ENCODE measurements around the gene DDX41.

The DDX41 gene

GRCh38 chr5:177491429-177491945 is 25.3 kb downstream of the DDX41 start:
- no peak overlapping the region for H3K23ac ChIP-seq (ENCODE audit: low read length)
- peaks cover 11% of the 10 kb centered on the region for H3K4me1 ChIP-seq (ENCODE audit: control insufficient read depth, low read depth, low read length)
- H4K8ac ChIP-seq (ENCODE audit: low read depth, low read length), result no peak overlapping the region
- no peaks in the 10 kb centered on the region for H3K27me3 ChIP-seq (ENCODE audit: insufficient read depth, low read length, poor library complexity)
- peaks cover 2% of the 10 kb centered on the region for H3K79me2 ChIP-seq (ENCODE audit: control insufficient read depth, insufficient read depth, low read length)
- no peak overlapping the region for H2AK5ac ChIP-seq (ENCODE audit: low read length)
- no peak overlapping the region for H3K18ac ChIP-seq (ENCODE audit: low read length)
- H3K4ac ChIP-seq (ENCODE audit: low read depth, low read length), result no peak overlapping the region
- no peak overlapping the region for H2BK5ac ChIP-seq (ENCODE audit: low read length)
- no peak overlapping the region for H3K4me3 ChIP-seq (ENCODE audit: low read length)
- peak overlapping the region; percentile 2 for H3K27ac ChIP-seq (ENCODE audit: low read depth, low read length)
- H2BK120ac ChIP-seq (ENCODE audit: low read depth, low read length), result no peak overlapping the region
- peaks cover 18% of the 10 kb centered on the region for H3K36me3 ChIP-seq (ENCODE audit: control insufficient read depth, insufficient read depth, low read length)
- H3K79me1 ChIP-seq (ENCODE audit: low read length), result peaks cover 7% of the 10 kb centered on the region
- DNase-seq, result peak; percentile 91
- no peak overlapping the region for H2BK15ac ChIP-seq (replicated peaks; ENCODE audit: low read depth)
- peak overlapping the region; percentile 31 for H3K9ac ChIP-seq (ENCODE audit: low read length)
- no peak overlapping the region for H3K4me2 ChIP-seq (ENCODE audit: low read length)
- peak overlapping the region; percentile 76 for H3K56ac ChIP-seq (ENCODE audit: low read length)
- H4K5ac ChIP-seq (ENCODE audit: low read length), result no peak overlapping the region
- no CpG with 5 or more reads among the region's 43 CpGs for whole genome bisulfite sequencing (ENCODE audit: extremely low coverage, insufficient coverage, low lambda C conversion rate)

- H3K36me3 ChIP-seq (ENCODE audit: control insufficient read depth, insufficient read depth, low read length), result peaks cover 20% of the 10 kb centered on the region
- peak overlapping the region; percentile 76 for H3K56ac ChIP-seq (ENCODE audit: low read length)
- no peak overlapping the region for H4K5ac ChIP-seq (ENCODE audit: low read length)
- H3K4me2 ChIP-seq (ENCODE audit: low read length), result no peak overlapping the region
- H3K4me1 ChIP-seq (ENCODE audit: control insufficient read depth, low read depth, low read length), result peaks cover 11% of the 10 kb centered on the region
- no peak overlapping the region for H3K18ac ChIP-seq (ENCODE audit: low read length)
- peaks cover 7% of the 10 kb centered on the region for H3K79me1 ChIP-seq (ENCODE audit: low read length)
- H4K8ac ChIP-seq (ENCODE audit: low read depth, low read length), result no peak overlapping the region
- H3K4me3 ChIP-seq (ENCODE audit: low read length), result no peak overlapping the region
- H2BK5ac ChIP-seq (ENCODE audit: low read length), result no peak overlapping the region
- no peak overlapping the region for H3K4ac ChIP-seq (ENCODE audit: low read depth, low read length)
- H3K27ac ChIP-seq (ENCODE audit: low read depth, low read length), result peak overlapping the region; percentile 2
- H3K27me3 ChIP-seq (ENCODE audit: insufficient read depth, low read length, poor library complexity), result no peaks in the 10 kb centered on the region
- H2BK120ac ChIP-seq (ENCODE audit: low read depth, low read length), result no peak overlapping the region
- no peak overlapping the region for H2AK5ac ChIP-seq (ENCODE audit: low read length)
- no peak overlapping the region for H2BK15ac ChIP-seq (replicated peaks; ENCODE audit: low read depth)
- H3K23ac ChIP-seq (ENCODE audit: low read length), result no peak overlapping the region
- WGBS (ENCODE audit: extremely low coverage, insufficient coverage, low lambda C conversion rate), result no CpG with 5 or more reads among the region's 16 CpGs
- no peaks in the 10 kb centered on the region for H3K79me2 ChIP-seq (ENCODE audit: control insufficient read depth, insufficient read depth, low read length)
- peak overlapping the region; percentile 31 for H3K9ac ChIP-seq (ENCODE audit: low read length)
- DNase-seq, result no peak
These were observed 25.8 kb downstream of the DDX41 start for GRCh38 chr5:177490992-177491391.

DNA sequence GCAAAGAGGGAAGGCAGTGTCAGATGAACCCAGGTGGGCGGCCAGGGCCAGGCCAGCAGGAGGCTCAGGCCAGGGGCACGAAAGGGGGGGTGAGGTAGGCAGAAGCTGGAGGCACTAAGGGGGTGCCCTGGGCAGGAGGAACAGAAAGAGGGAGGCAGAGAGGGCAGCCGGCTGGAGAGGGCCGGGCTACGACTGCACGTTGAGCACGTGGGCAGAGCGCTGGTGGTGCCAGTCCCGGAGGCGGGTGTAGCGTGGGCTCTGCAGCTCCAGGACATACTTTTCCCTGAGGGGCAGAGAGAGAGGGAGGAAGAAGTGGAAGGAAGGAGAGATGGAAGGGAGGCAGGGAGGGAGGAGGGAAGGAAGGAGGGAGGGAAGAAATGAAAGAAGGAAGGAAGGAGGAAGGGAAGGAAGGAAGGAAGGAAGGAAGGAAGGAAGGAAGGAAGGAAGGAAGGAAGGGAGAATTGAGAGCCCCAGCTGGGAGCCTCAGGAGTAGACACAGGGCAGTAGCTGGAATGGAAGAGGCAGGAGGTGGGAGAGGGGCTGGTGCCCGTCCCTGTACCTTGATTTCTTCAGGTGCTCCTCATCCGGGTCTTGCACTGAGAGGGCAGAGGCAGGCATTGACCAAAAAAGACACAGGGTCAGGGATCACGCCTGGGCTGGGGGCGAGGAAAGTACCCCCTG is 26.3 kb downstream of the DDX41 start:
- H3K79me2 ChIP-seq (ENCODE audit: control insufficient read depth, insufficient read depth, low read length), result no peaks in the 10 kb centered on the region
- peaks cover 7% of the 10 kb centered on the region for H3K79me1 ChIP-seq (ENCODE audit: low read length)
- H2BK15ac ChIP-seq (replicated peaks; ENCODE audit: low read depth), result no peak overlapping the region
- H2BK120ac ChIP-seq (ENCODE audit: low read depth, low read length), result no peak overlapping the region
- H3K4me3 ChIP-seq (ENCODE audit: low read length), result no peak overlapping the region
- no peak overlapping the region for H3K4me2 ChIP-seq (ENCODE audit: low read length)
- no peak overlapping the region for H4K8ac ChIP-seq (ENCODE audit: low read depth, low read length)
- H3K9ac ChIP-seq (ENCODE audit: low read length), result no peak overlapping the region
- no peak for DNase-seq
- H3K4ac ChIP-seq (ENCODE audit: low read depth, low read length), result no peak overlapping the region
- H3K27ac ChIP-seq (ENCODE audit: low read depth, low read length), result no peak overlapping the region
- no peaks in the 10 kb centered on the region for H3K27me3 ChIP-seq (ENCODE audit: insufficient read depth, low read length, poor library complexity)
- no peak overlapping the region for H3K18ac ChIP-seq (ENCODE audit: low read length)
- H2AK5ac ChIP-seq (ENCODE audit: low read length), result no peak overlapping the region
- no peak overlapping the region for H4K5ac ChIP-seq (ENCODE audit: low read length)
- no peak overlapping the region for H3K23ac ChIP-seq (ENCODE audit: low read length)
- H2BK5ac ChIP-seq (ENCODE audit: low read length), result no peak overlapping the region
- no CpG with 5 or more reads among the region's 15 CpGs for WGBS (ENCODE audit: extremely low coverage, insufficient coverage, low lambda C conversion rate)
- H3K36me3 ChIP-seq (ENCODE audit: control insufficient read depth, insufficient read depth, low read length), result peaks cover 20% of the 10 kb centered on the region
- H3K4me1 ChIP-seq (ENCODE audit: control insufficient read depth, low read depth, low read length), result peaks cover 7% of the 10 kb centered on the region
- peak overlapping the region; percentile 76 for H3K56ac ChIP-seq (ENCODE audit: low read length)

DNA sequence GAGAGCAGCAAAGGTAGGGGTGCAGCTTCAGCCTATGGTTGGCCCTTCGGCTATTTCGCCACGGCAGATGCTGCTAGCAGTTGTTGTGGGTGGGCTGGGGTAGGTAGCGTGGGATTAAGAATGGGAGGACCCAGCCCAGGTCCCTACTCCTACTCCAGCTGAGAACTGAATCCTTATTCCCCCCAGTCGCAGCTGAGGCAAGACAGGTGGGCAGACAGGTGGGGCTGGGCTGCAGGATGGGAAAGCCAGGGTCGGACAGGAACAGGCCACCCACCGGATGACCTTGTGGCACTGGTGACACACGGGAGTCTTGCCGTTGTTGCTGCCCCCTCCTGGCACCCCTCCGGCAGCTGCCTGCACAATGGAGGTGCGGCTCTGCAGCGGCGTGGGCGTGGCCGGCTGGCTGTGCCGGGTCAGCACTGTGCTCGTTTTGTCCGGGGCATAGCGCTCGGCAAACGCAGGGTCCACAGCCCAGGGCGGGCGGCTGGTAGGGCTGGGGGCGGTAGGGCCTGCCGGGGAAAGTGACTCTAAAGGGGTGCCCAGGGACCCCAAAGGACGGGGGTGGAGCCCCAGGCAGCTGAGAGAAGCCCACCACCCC is 27.5 kb downstream of the DDX41 start:
- Histone ChIP-seq H3K27ac (ENCODE audit: low read depth, low read length) (no peak overlapping the region), H3K4ac (ENCODE audit: low read depth, low read length) (no peak overlapping the region), H3K9ac (ENCODE audit: low read length) (no peak overlapping the region), H2BK15ac (replicated peaks; ENCODE audit: low read depth) (no peak overlapping the region), H2AK5ac (ENCODE audit: low read length) (no peak overlapping the region), H2BK5ac (ENCODE audit: low read length) (no peak overlapping the region), H3K18ac (ENCODE audit: low read length) (no peak overlapping the region), H4K8ac (ENCODE audit: low read depth, low read length) (no peak overlapping the region), H3K79me1 (ENCODE audit: low read length) (peaks cover 6% of the 10 kb centered on the region), H3K4me3 (ENCODE audit: low read length) (no peak overlapping the region), H3K23ac (ENCODE audit: low read length) (no peak overlapping the region), H3K79me2 (ENCODE audit: control insufficient read depth, insufficient read depth, low read length) (no peaks in the 10 kb centered on the region), H3K4me2 (ENCODE audit: low read length) (no peak overlapping the region), H2BK120ac (ENCODE audit: low read depth, low read length) (no peak overlapping the region), H4K5ac (ENCODE audit: low read length) (no peak overlapping the region), H3K36me3 (ENCODE audit: control insufficient read depth, insufficient read depth, low read length) (peaks cover 20% of the 10 kb centered on the region), H3K56ac (ENCODE audit: low read length) (no peak overlapping the region), H3K27me3 (ENCODE audit: insufficient read depth, low read length, poor library complexity) (no peaks in the 10 kb centered on the region), H3K4me1 (ENCODE audit: control insufficient read depth, low read depth, low read length) (peaks cover 2% of the 10 kb centered on the region)
- no peak for DNase-seq
- no CpG with 5 or more reads among the region's 26 CpGs for WGBS (ENCODE audit: extremely low coverage, insufficient coverage, low lambda C conversion rate)

- Histone ChIP-seq H3K23ac (ENCODE audit: low read length) (no peak overlapping the region), H2BK15ac (replicated peaks; ENCODE audit: low read depth) (no peak overlapping the region), H4K8ac (ENCODE audit: low read depth, low read length) (no peak overlapping the region), H2AK5ac (ENCODE audit: low read length) (no peak overlapping the region), H3K4me3 (ENCODE audit: low read length) (no peak overlapping the region), H3K4ac (ENCODE audit: low read depth, low read length) (no peak overlapping the region), H3K4me1 (ENCODE audit: control insufficient read depth, low read depth, low read length) (no peaks in the 10 kb centered on the region), H2BK120ac (ENCODE audit: low read depth, low read length) (no peak overlapping the region), H3K27ac (ENCODE audit: low read depth, low read length) (no peak overlapping the region), H2BK5ac (ENCODE audit: low read length) (no peak overlapping the region), H3K79me1 (ENCODE audit: low read length) (peaks cover 6% of the 10 kb centered on the region), H3K27me3 (ENCODE audit: insufficient read depth, low read length, poor library complexity) (no peaks in the 10 kb centered on the region), H3K56ac (ENCODE audit: low read length) (no peak overlapping the region), H3K9ac (ENCODE audit: low read length) (no peak overlapping the region), H3K79me2 (ENCODE audit: control insufficient read depth, insufficient read depth, low read length) (no peaks in the 10 kb centered on the region), H4K5ac (ENCODE audit: low read length) (no peak overlapping the region), H3K36me3 (ENCODE audit: control insufficient read depth, insufficient read depth, low read length) (peaks cover 23% of the 10 kb centered on the region), H3K4me2 (ENCODE audit: low read length) (no peak overlapping the region), H3K18ac (ENCODE audit: low read length) (no peak overlapping the region)
- no CpG with 5 or more reads among the region's 15 CpGs for WGBS (ENCODE audit: extremely low coverage, insufficient coverage, low lambda C conversion rate)
- DNase-seq, result no peak
These were observed 28.8 kb downstream of the DDX41 start for GRCh38 chr5:177487975-177488374.

All from mesendoderm (in vitro differentiated cells).